Measurements from ENCODE around the gene NCBP3. TPM values are rescaled to one million over a fixed set of nuclear protein-coding genes. Genes with fewer than 3 reads are reported as not detected.

NCBP3 gene
- total and polyA plus RNA-seq, 2 of the 8 experiments (the other 6 are each of a cell fraction or from before 2014, with no cell fraction given): 19.6 to 46.1 TPM

- H3K4me2 ChIP-seq (ENCODE audit: insufficient read depth in 1 of 2, low read depth in 2 of 2, low read length in 2 of 2): no peak overlapping the region
- no peak overlapping the region for H2BK12ac ChIP-seq (ENCODE audit: low read depth, low read length)
- no peak overlapping the region for H3K56ac ChIP-seq (replicated peaks; ENCODE audit: insufficient read length, low read depth, low read length)
- H3K23me2 ChIP-seq (ENCODE audit: low read depth, low read length): no peaks in the 10 kb centered on the region
- H3K79me1 ChIP-seq (ENCODE audit: low read depth, low read length): no peaks in the 10 kb centered on the region
- no peak overlapping the region for H2BK20ac ChIP-seq (ENCODE audit: low read length)
- peaks cover 0 to 2% of the 10 kb centered on the region in 2 experiments for H4K20me1 ChIP-seq (replicated peaks in 1 of 2; ENCODE audit: control insufficient read depth in 1 of 2, insufficient read depth in 2 of 2, low read length in 2 of 2)
- H2BK5ac ChIP-seq (ENCODE audit: low read depth, low read length): no peak overlapping the region
- no peak for DNase-seq (ENCODE audit: low read depth in 1 of 2, low spot score in 2 of 2)
- no peaks in the 10 kb centered on the region for H3K27me3 ChIP-seq (replicated peaks in 1 of 4; ENCODE audit: control insufficient read depth in 3 of 4, extremely low read depth in 1 of 4, insufficient read depth in 3 of 4, low read length in 3 of 4)
- H4K8ac ChIP-seq (ENCODE audit: extremely low read depth, insufficient read depth, low read length): no peak overlapping the region
- no peaks in the 10 kb centered on the region for H3K4me1 ChIP-seq (replicated peaks in 1 of 4; ENCODE audit: control insufficient read depth in 3 of 4, insufficient read depth in 4 of 4, low read length in 3 of 4)
- H2BK120ac ChIP-seq (replicated peaks; ENCODE audit: low read depth, low read length): no peak overlapping the region
- no peak overlapping the region for H3K4ac ChIP-seq (replicated peaks; ENCODE audit: insufficient read length, low read depth, low read length)
- no peak for FAIRE-seq
- no peak overlapping the region for H3K23ac ChIP-seq (ENCODE audit: insufficient read length)
- no peak overlapping the region for H4K5ac ChIP-seq (ENCODE audit: insufficient read length, low read depth, low read length)
- H3K14ac ChIP-seq (ENCODE audit: insufficient read length): no peak overlapping the region
- no peak overlapping the region for H3K4me3 ChIP-seq (ENCODE audit: extremely low read depth in 1 of 4, insufficient read depth in 2 of 4, low read depth in 3 of 4, low read length in 4 of 4)
- H3K79me2 ChIP-seq (ENCODE audit: control insufficient read depth in 1 of 2, insufficient read depth in 2 of 2, low read length in 2 of 2): no peaks in the 10 kb centered on the region
- no peak overlapping the region for H2AK5ac ChIP-seq (ENCODE audit: low read depth, low read length)
- H2AFZ ChIP-seq (ENCODE audit: low read length): no peak overlapping the region
- no peak overlapping the region for H3K9ac ChIP-seq (replicated peaks in 1 of 4; ENCODE audit: extremely low read depth in 1 of 4, low read depth in 3 of 4, low read length in 3 of 4)
- WGBS, 2 experiments (ENCODE audit: extremely low coverage in 1 of 2, insufficient coverage in 1 of 2, insufficient read length in 1 of 2, insufficient replicate concordance in 2 of 2, low coverage in 1 of 2, low lambda C conversion rate in 2 of 2, missing lambda C conversion rate in 1 of 2): 94% methylated on average over 21 of the region's 28 CpGs; no CpG with 5 or more reads in 1 of the 2 experiments
- no peaks in the 10 kb centered on the region for H3K9me3 ChIP-seq (ENCODE audit: insufficient read depth in 2 of 2, low read depth in 1 of 2, low read length in 1 of 2)
- no peak overlapping the region for H4K91ac ChIP-seq (replicated peaks; ENCODE audit: insufficient read length, low read length)
- CTCF ChIA-PET (ENCODE audit: partially characterized antibody): interaction anchor here (1.0 to 12.7 kb wide), 10 partner anchors 10 to 705 kb away, joined by 3 to 131 read pairs (median 4); partner anchors contain the start of gene NCBP3
- H3K27ac ChIP-seq (ENCODE audit: low read depth, low read length): no peak overlapping the region
- H3K18ac ChIP-seq (ENCODE audit: extremely low read depth, low read length): no peak overlapping the region
- H2BK15ac ChIP-seq (ENCODE audit: low read length): no peak overlapping the region
- POLR2A ChIA-PET (ENCODE audit: partially characterized antibody): interaction anchor here (0.6 to 1.2 kb wide), 2 partner anchors 16 to 293 kb away, joined by 3 to 4 read pairs; partner anchors contain the start of gene NCBP3
- H3K36me3 ChIP-seq (ENCODE audit: control insufficient read depth in 2 of 4, insufficient read depth in 4 of 4, low read length in 3 of 4): peaks cover 0 to 11% (median 2%) of the 10 kb centered on the region in 4 experiments; a peak in 4 of 8 replicates
- TF ChIP-seq KDM5A (IDR thresholded peaks at IDR 0.05; ENCODE audit: low read length) (no peak), POLR2AphosphoS5 (IDR thresholded peaks at IDR 0.05; ENCODE audit: low read depth, low read length) (no peak), TCF12 (IDR thresholded peaks at IDR 0.05; ENCODE audit: low read depth, low read length) (no peak), E2F6 (IDR thresholded peaks at IDR 0.05) (no peak), SIX5 (IDR thresholded peaks at IDR 0.05; ENCODE audit: low read depth, low read length) (no peak), TEAD4 (IDR thresholded peaks at IDR 0.05; ENCODE audit: low read depth, low read length) (no peak), RAD21 (IDR thresholded peaks at IDR 0.05 in 1 of 2, conservative IDR thresholded peaks at IDR 0.05 in 1 of 2; ENCODE audit: low read depth in 2 of 2, low read length in 2 of 2) (no peak), TAF1 (IDR thresholded peaks at IDR 0.05; ENCODE audit: low read depth, low read length) (no peak), GABPA (IDR thresholded peaks at IDR 0.05; ENCODE audit: borderline replicate concordance, insufficient read depth, low read length) (no peak), SUZ12 (IDR thresholded peaks at IDR 0.05; ENCODE audit: low read length) (no peak), HDAC2 (IDR thresholded peaks at IDR 0.05; ENCODE audit: borderline replicate concordance in 1 of 2, low read depth in 2 of 2, low read length in 2 of 2) (no peak)
These were observed 16.0 kb upstream of the NCBP3 start for GRCh38 chr17:3861761-3862681.
